ENCODE measurements around the gene XYLT1. TPM values are rescaled to one million over a fixed set of nuclear protein-coding genes. Genes with fewer than 3 reads are reported as not detected.

The XYLT1 gene
- total and polyA plus RNA-seq, 2 of the 8 experiments (the other 6 are each of a cell fraction or from before 2014, with no cell fraction given): 6.6 to 25.4 TPM

DNA sequence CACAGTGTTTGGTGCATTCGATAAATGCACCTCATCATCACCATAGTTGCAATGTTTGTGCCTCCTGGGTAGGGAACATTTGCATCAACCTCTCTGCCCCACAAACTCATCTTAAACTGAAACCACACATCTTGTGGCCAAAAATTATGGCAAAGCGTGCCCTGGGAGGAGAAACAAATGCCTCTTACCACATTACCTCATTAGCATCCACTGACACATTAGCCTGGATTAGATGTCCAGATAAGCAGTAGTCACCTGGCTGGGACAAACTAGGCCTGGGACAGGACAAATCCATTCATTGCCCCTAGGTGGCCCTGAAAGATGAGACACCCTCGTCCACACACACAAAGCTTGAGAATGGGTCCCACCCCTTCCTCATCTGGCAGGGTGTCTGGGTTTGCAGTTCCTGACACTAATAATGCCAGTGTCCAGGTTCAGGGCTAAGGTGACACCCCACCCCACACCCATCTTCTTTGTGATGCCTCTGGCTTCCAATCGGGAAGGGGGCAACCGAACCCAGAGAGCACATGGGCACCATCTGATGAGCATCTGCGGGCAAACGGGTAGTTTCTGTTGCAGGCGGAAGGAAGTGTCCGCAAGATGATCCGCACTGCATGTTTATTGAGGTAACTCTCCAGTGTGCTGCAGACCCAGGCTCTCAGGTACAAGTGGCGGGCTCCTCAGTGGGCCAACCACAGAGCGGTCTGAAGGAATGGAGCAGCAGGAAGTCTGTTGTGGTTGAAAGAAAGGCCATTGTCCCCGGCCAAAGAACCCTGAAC is 8.6 kb downstream of the XYLT1 start:
- Histone ChIP-seq H3K4ac (replicated peaks; ENCODE audit: insufficient read length, low read depth, low read length) (no peak overlapping the region), H3K18ac (ENCODE audit: extremely low read depth, low read length) (peak overlapping the region; percentile 84; the same call in 1 of the 2 replicates), H2BK15ac (ENCODE audit: low read length) (no peak overlapping the region), H2BK20ac (ENCODE audit: low read length) (no peak overlapping the region), H3K56ac (replicated peaks; ENCODE audit: insufficient read length, low read depth, low read length) (no peak overlapping the region), H3K9me3 (ENCODE audit: insufficient read depth in 2 of 2, low read depth in 1 of 2, low read length in 1 of 2) (no peaks in the 10 kb centered on the region), H3K9ac (replicated peaks in 1 of 4; ENCODE audit: extremely low read depth in 1 of 4, low read depth in 3 of 4, low read length in 3 of 4) (no peak overlapping the region), H3K23ac (ENCODE audit: insufficient read length) (no peak overlapping the region), H3K27me3 (replicated peaks in 1 of 4; ENCODE audit: control insufficient read depth in 3 of 4, extremely low read depth in 1 of 4, insufficient read depth in 3 of 4, low read length in 3 of 4) (no peaks in the 10 kb centered on the region), H3K27ac (ENCODE audit: low read depth, low read length) (no peak overlapping the region), H3K4me1 (replicated peaks in 1 of 4; ENCODE audit: control insufficient read depth in 3 of 4, insufficient read depth in 4 of 4, low read length in 3 of 4) (peaks cover 3 to 34% (median 17%) of the 10 kb centered on the region in 4 experiments; a peak in 6 of 7 replicates), H2AK5ac (ENCODE audit: low read depth, low read length) (no peak overlapping the region), H2BK12ac (ENCODE audit: low read depth, low read length) (peak overlapping the region; percentile 51; the same call in 1 of the 2 replicates), H2BK120ac (replicated peaks; ENCODE audit: low read depth, low read length) (no peak overlapping the region), H3K4me2 (ENCODE audit: insufficient read depth in 1 of 2, low read depth in 2 of 2, low read length in 2 of 2) (peak overlapping the region; percentile 23 to 41; a peak in 2 of 4 replicates), H4K91ac (replicated peaks; ENCODE audit: insufficient read length, low read length) (no peak overlapping the region), H3K79me2 (ENCODE audit: control insufficient read depth in 1 of 2, insufficient read depth in 2 of 2, low read length in 2 of 2) (peaks cover 0 to 88% of the 10 kb centered on the region in 2 experiments; a peak in 3 of 4 replicates), H4K20me1 (replicated peaks in 1 of 2; ENCODE audit: control insufficient read depth in 1 of 2, insufficient read depth in 2 of 2, low read length in 2 of 2) (peaks cover 0 to 3% of the 10 kb centered on the region in 2 experiments), H2BK5ac (ENCODE audit: low read depth, low read length) (no peak overlapping the region), H2AFZ (ENCODE audit: low read length) (no peak overlapping the region), H3K14ac (ENCODE audit: insufficient read length) (no peak overlapping the region), H3K79me1 (ENCODE audit: low read depth, low read length) (peaks cover 19% of the 10 kb centered on the region), H3K36me3 (ENCODE audit: control insufficient read depth in 2 of 4, insufficient read depth in 4 of 4, low read length in 3 of 4) (no peaks in the 10 kb centered on the region), H3K23me2 (ENCODE audit: low read depth, low read length) (no peaks in the 10 kb centered on the region; the same call in 1 of the 2 replicates), H4K8ac (ENCODE audit: extremely low read depth, insufficient read depth, low read length) (no peak overlapping the region), H4K5ac (ENCODE audit: insufficient read length, low read depth, low read length) (no peak overlapping the region), H3K4me3 (ENCODE audit: extremely low read depth in 1 of 4, insufficient read depth in 2 of 4, low read depth in 3 of 4, low read length in 4 of 4) (peak overlapping the region in 1 of 4 experiments; percentile 16; a peak in 2 of 8 replicates)
- DNase-seq (ENCODE audit: low read depth in 1 of 2, low spot score in 2 of 2) (no peak), FAIRE-seq (no peak)
- TF ChIP-seq, protein P1, sequence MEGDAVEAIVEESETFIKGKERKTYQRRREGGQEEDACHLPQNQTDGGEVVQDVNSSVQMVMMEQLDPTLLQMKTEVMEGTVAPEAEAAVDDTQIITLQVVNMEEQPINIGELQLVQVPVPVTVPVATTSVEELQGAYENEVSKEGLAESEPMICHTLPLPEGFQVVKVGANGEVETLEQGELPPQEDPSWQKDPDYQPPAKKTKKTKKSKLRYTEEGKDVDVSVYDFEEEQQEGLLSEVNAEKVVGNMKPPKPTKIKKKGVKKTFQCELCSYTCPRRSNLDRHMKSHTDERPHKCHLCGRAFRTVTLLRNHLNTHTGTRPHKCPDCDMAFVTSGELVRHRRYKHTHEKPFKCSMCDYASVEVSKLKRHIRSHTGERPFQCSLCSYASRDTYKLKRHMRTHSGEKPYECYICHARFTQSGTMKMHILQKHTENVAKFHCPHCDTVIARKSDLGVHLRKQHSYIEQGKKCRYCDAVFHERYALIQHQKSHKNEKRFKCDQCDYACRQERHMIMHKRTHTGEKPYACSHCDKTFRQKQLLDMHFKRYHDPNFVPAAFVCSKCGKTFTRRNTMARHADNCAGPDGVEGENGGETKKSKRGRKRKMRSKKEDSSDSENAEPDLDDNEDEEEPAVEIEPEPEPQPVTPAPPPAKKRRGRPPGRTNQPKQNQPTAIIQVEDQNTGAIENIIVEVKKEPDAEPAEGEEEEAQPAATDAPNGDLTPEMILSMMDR (IDR thresholded peaks at IDR 0.05; ENCODE audit: control extremely low read depth in 1 of 3, insufficient read depth in 1 of 3, low read depth in 1 of 3, low read length in 3 of 3): peak in 1 of 3 experiments; percentile 31; a peak in 1 of 4 replicates
- TF ChIP-seq RAD21 (IDR thresholded peaks at IDR 0.05 in 1 of 2, conservative IDR thresholded peaks at IDR 0.05 in 1 of 2; ENCODE audit: low read depth in 2 of 2, low read length in 2 of 2) (peak in 1 of 2 experiments; percentile 17; a peak in 1 of 4 replicates), HDAC6 (IDR thresholded peaks at IDR 0.05; ENCODE audit: low read depth, low read length) (no peak), CREB1 (IDR thresholded peaks at IDR 0.05) (no peak), ASH2L (IDR thresholded peaks at IDR 0.05; ENCODE audit: low read length) (no peak), PHF8 (conservative IDR thresholded peaks at IDR 0.05; ENCODE audit: low read depth, low read length) (no peak)
- POLR2A ChIA-PET (ENCODE audit: partially characterized antibody): interaction anchor here (0.5 to 1.0 kb wide), 4 partner anchors 13 to 162 kb away, joined by 3 to 4 read pairs (median 3); no protein-coding TSS in a partner anchor
- CTCF ChIA-PET (ENCODE audit: partially characterized antibody): interaction anchor here (0.6 to 1.9 kb wide), 4 partner anchors 12 to 585 kb away, joined by 3 to 4 read pairs (median 3); no protein-coding TSS in a partner anchor
- 80% methylated on average over 12 of the region's 13 CpGs; no CpG with 5 or more reads in 1 of the 2 experiments for WGBS, 2 experiments (ENCODE audit: extremely low coverage in 1 of 2, insufficient coverage in 1 of 2, insufficient read length in 1 of 2, insufficient replicate concordance in 2 of 2, low coverage in 1 of 2, low lambda C conversion rate in 2 of 2, missing lambda C conversion rate in 1 of 2)

Measured in H1 (cell line).